Right cardiac atrium (tissue), 5 donors: ENCODE data around the gene R3HDM1. TPM values are rescaled to one million over a fixed set of nuclear protein-coding genes. Genes with fewer than 3 reads are reported as not detected.
A peak's percentile ranks its signal among the peaks of the same experiment; 100 is the strongest.
"Not testable (repeated sequence)": the region's sequence is repeated elsewhere in the genome, so short reads cannot be mapped to it uniquely, and the experiment has no call there.

ENCODE experiments used
- ATAC-seq, 2 donors: fragments of 200-7000 bp; cut with Tn5 transposase; one replicate each; pipeline versions ENCODE4 v1.8.0 to v1.9.1; 2020; ENCODE audit warnings: moderate library complexity in 2 of 2, mild to moderate bottlenecking in 1 of 2
- DNase-seq, 3 donors: peaks; one replicate each; pipeline ENCODE4 v3.0.0-alpha.2; 2020
- H3K27ac ChIP-seq: one replicate; pipeline ENCODE4 v1.5.1; 2013; ENCODE audit warnings: mild to moderate bottlenecking, low read length, control low read depth, moderate library complexity
- H3K27me3 ChIP-seq: one replicate; pipeline ENCODE4 v1.6.1; 2013; ENCODE audit not compliant: control insufficient read depth, insufficient read depth
- H3K4me1 ChIP-seq: one replicate; pipeline ENCODE4 v1.6.1; 2013; ENCODE audit warnings: low read length; ENCODE audit not compliant: control insufficient read depth, insufficient read depth
- H3K4me3 ChIP-seq: one replicate; pipeline ENCODE4 v1.5.1; 2013; ENCODE audit warnings: low read length, control low read depth
- H3K9me3 ChIP-seq: one replicate; pipeline ENCODE4 v1.6.1; 2013; ENCODE audit warnings: low read length; ENCODE audit not compliant: control insufficient read depth
- WGBS: extraction: QIAGEN DNeasy Blood & Tissue Kit; methylation state at CpG from one replicate; pipeline ENCODE4 v1.1.7; 2013; 5-methylcytosine and 5-hydroxymethylcytosine counted together
- intact Hi-C, 4 donors: fragments of 100-400 bp; cut with DNase I; formaldehyde crosslinking; loops; one replicate each; pipeline versions ENCODE4 v1.11.0 to v1.14.0; 2022 to 2023
- long read RNA-seq, 4 donors: library from polyadenylated mRNA; unstranded; transcript quantifications; one replicate each; pipeline ENCODE4 v2.0.0, GENCODE V29; 2020 to 2021
- polyA plus RNA-seq: library from polyadenylated mRNA; stranded (reverse); fragments of 200-250 nt; gene quantifications from one replicate; pipeline ENCODE4 v1.2.3, GENCODE V29; 2013
- total RNA-seq, 4 donors: library from RNA; stranded (reverse); fragmentation: NEBNext Ultra II Directional; extraction: Animal tissue kit (Norgen Biotek cat#: 25700); gene quantifications; one replicate each; pipeline ENCODE4 v1.2.1, GENCODE V29; 2021
- donor health status: healthy with polysubstance abuse.
- donor health status: DM: no; HTN: yes; CAD: no.
- donor health status: DM: no; HTN: no; CAD: no.
- donor health status: DM: no; HTN: yes; CAD: no; lungs with severe emphysema.
- donor health status: DM: yes; HTN: yes; CAD: no.

Gene R3HDM1
- total RNA-seq (10 to 100 TPM; 19.1 to 23.1 (median 20.8) TPM), polyA plus RNA-seq (8.2 TPM)
- long read RNA-seq, donor 1, partial matches to known transcripts = 11 of 15 reads
- long read RNA-seq, donor 1, other reads (novel, unspliced or antisense) = 4 of 15 reads
- long read RNA-seq, donor 2, full-length matches to known transcripts = 1 of 6 reads
- long read RNA-seq, donor 2, partial matches to known transcripts = 2 of 6 reads
- long read RNA-seq, donor 2, other reads (novel, unspliced or antisense) = 3 of 6 reads
- long read RNA-seq, donor 3, partial matches to known transcripts = 12 of 18 reads
- long read RNA-seq, donor 3, other reads (novel, unspliced or antisense) = 6 of 18 reads
- long read RNA-seq, donor 4, partial matches to known transcripts = 6 of 8 reads
- long read RNA-seq, donor 4, other reads (novel, unspliced or antisense) = 2 of 8 reads

GRCh38 chr2:135531231-135532197, at the start of gene R3HDM1:
Gene R3HDM1, plus strand, starts transcription at chr2:135531484. Its CDS starts 73,362 bp downstream, at chr2:135604846.
- peak within 1 kb of the TSS; percentile 85 for H3K4me3 ChIP-seq
- under 1% methylated on average over 75 of the region's 75 CpGs for WGBS
- peak; percentile 98 for ATAC-seq
- DNase-seq = peak; percentile 98
- H3K9me3 ChIP-seq = no peaks in the 10 kb centered on the region
- H3K4me1 ChIP-seq = no peaks in the 10 kb centered on the region
- H3K27ac ChIP-seq = peak within 1 kb of the TSS; percentile 95
- intact Hi-C loops = no loop called here
- no peaks in the 10 kb centered on the region for H3K27me3 ChIP-seq

- intact Hi-C loops = no loop called here
- Histone ChIP-seq H3K4me1 (no peaks in the 10 kb centered on the region), H3K4me3 (no peak overlapping the region), H3K9me3 (no peaks in the 10 kb centered on the region), H3K27me3 (no peaks in the 10 kb centered on the region), H3K27ac (no peak overlapping the region)
- DNase-seq (no peak), ATAC-seq (no peak)
- 98% methylated on average over 4 of the region's 4 CpGs for WGBS
Observed at GRCh38 chr2:135485441-135485840, 45.8 kb upstream of the R3HDM1 start.

- no peak for ATAC-seq
- Histone ChIP-seq H3K27me3 (no peaks in the 10 kb centered on the region), H3K4me3 (no peak overlapping the region), H3K27ac (no peak overlapping the region), H3K4me1 (no peaks in the 10 kb centered on the region), H3K9me3 (no peaks in the 10 kb centered on the region)
- intact Hi-C loops = no loop called here
- WGBS = 96% methylated on average over 1 of the region's 1 CpG
- no peak for DNase-seq
Observed at GRCh38 chr2:135490376-135490775, 40.9 kb upstream of the R3HDM1 start.

GRCh38 chr2:135494503-135494902, 36.8 kb upstream of the R3HDM1 start:
- no peaks in the 10 kb centered on the region for H3K27me3 ChIP-seq
- intact Hi-C loops = no loop called here
- no peaks in the 10 kb centered on the region for H3K9me3 ChIP-seq
- no peak overlapping the region for H3K4me3 ChIP-seq
- ATAC-seq = no peak
- 94% methylated on average over 1 of the region's 1 CpG for WGBS
- no peak for DNase-seq
- H3K27ac ChIP-seq = no peak overlapping the region
- H3K4me1 ChIP-seq = no peaks in the 10 kb centered on the region

- H3K4me1 ChIP-seq = no peaks in the 10 kb centered on the region
- no peak overlapping the region for H3K27ac ChIP-seq
- intact Hi-C loops = no loop called here
- ATAC-seq (no peak), DNase-seq (no peak)
- 95% methylated on average over 2 of the region's 2 CpGs for WGBS
- no peaks in the 10 kb centered on the region for H3K9me3 ChIP-seq
- H3K4me3 ChIP-seq = no peak overlapping the region
- no peaks in the 10 kb centered on the region for H3K27me3 ChIP-seq
Observed at GRCh38 chr2:135494917-135495316, 36.4 kb upstream of the R3HDM1 start.

- H3K27ac ChIP-seq, H3K4me1 ChIP-seq, H3K9me3 ChIP-seq, intact Hi-C loops, ATAC-seq, H3K27me3 ChIP-seq, DNase-seq, H3K4me3 ChIP-seq: not testable (repeated sequence)
- 95% methylated on average over 7 of the region's 7 CpGs for WGBS
Observed at GRCh38 chr2:135498588-135498987, 32.7 kb upstream of the R3HDM1 start.

GRCh38 chr2:135504811-135505210, 26.5 kb upstream of the R3HDM1 start:
- Histone ChIP-seq H3K4me3 (no peak overlapping the region), H3K27me3 (no peaks in the 10 kb centered on the region), H3K4me1 (no peaks in the 10 kb centered on the region), H3K27ac (no peak overlapping the region), H3K9me3 (no peaks in the 10 kb centered on the region)
- WGBS = 84% methylated on average over 1 of the region's 1 CpG
- ATAC-seq (no peak), DNase-seq (no peak)
- intact Hi-C loops = no loop called here

GRCh38 chr2:135510577-135510976, 20.7 kb upstream of the R3HDM1 start:
- Histone ChIP-seq H3K27me3 (no peaks in the 10 kb centered on the region), H3K4me1 (no peaks in the 10 kb centered on the region), H3K9me3 (no peaks in the 10 kb centered on the region), H3K4me3 (no peak overlapping the region), H3K27ac (no peak overlapping the region)
- intact Hi-C loops = no loop called here
- no peak for ATAC-seq
- 97% methylated on average over 5 of the region's 5 CpGs for WGBS
- DNase-seq = no peak

GRCh38 chr2:135512099-135512498, 19.2 kb upstream of the R3HDM1 start:
- 99% methylated on average over 2 of the region's 2 CpGs for WGBS
- Histone ChIP-seq H3K27me3 (no peaks in the 10 kb centered on the region), H3K27ac (no peak overlapping the region), H3K9me3 (no peaks in the 10 kb centered on the region), H3K4me3 (no peak overlapping the region), H3K4me1 (no peaks in the 10 kb centered on the region)
- DNase-seq (no peak), ATAC-seq (no peak)
- intact Hi-C loops = no loop called here

- Histone ChIP-seq H3K9me3 (no peaks in the 10 kb centered on the region), H3K27me3 (no peaks in the 10 kb centered on the region), H3K4me3 (no peak overlapping the region), H3K27ac (no peak overlapping the region), H3K4me1 (no peaks in the 10 kb centered on the region)
- DNase-seq = no peak
- intact Hi-C loops = no loop called here
- no peak for ATAC-seq
- WGBS = 92% methylated on average over 1 of the region's 1 CpG
Observed at GRCh38 chr2:135525786-135526185, 5.5 kb upstream of the R3HDM1 start.

GRCh38 chr2:135528006-135528405, 3.3 kb upstream of the R3HDM1 start:
- intact Hi-C loops = no loop called here
- ATAC-seq = no peak
- WGBS = 93% methylated on average over 3 of the region's 3 CpGs

More at GRCh38 chr2:135528006-135528405, 3.3 kb upstream of the R3HDM1 start:
- Histone ChIP-seq H3K9me3 (no peaks in the 10 kb centered on the region), H3K27me3 (no peaks in the 10 kb centered on the region), H3K4me3 (no peak overlapping the region), H3K27ac (no peak overlapping the region), H3K4me1 (no peaks in the 10 kb centered on the region)
- no peak for DNase-seq
